HG03558 (cell line): ENCODE data around the gene CFAP52.
"Not testable (repeated sequence)": the region's sequence is repeated elsewhere in the genome, so short reads cannot be mapped to it uniquely, and the experiment has no call there.

Source experiments
- ATAC-seq: cut with Tn5 transposase; IDR thresholded peaks from one replicate; pipeline ENCODE4 v1.9.1; 2021; ENCODE audit warnings: moderate number of reproducible peaks; ENCODE audit not compliant: unreplicated experiment; ENCODE audit errors: extremely low read depth

The CFAP52 gene, protein sequence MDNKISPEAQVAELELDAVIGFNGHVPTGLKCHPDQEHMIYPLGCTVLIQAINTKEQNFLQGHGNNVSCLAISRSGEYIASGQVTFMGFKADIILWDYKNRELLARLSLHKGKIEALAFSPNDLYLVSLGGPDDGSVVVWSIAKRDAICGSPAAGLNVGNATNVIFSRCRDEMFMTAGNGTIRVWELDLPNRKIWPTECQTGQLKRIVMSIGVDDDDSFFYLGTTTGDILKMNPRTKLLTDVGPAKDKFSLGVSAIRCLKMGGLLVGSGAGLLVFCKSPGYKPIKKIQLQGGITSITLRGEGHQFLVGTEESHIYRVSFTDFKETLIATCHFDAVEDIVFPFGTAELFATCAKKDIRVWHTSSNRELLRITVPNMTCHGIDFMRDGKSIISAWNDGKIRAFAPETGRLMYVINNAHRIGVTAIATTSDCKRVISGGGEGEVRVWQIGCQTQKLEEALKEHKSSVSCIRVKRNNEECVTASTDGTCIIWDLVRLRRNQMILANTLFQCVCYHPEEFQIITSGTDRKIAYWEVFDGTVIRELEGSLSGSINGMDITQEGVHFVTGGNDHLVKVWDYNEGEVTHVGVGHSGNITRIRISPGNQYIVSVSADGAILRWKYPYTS

GRCh38 chr17:9576521-9577372, at the start of gene CFAP52:
CFAP52 (plus strand) TSS chr17:9576642; CDS start chr17:9576696, 54 bp downstream.
- ATAC-seq, result no peak

DNA sequence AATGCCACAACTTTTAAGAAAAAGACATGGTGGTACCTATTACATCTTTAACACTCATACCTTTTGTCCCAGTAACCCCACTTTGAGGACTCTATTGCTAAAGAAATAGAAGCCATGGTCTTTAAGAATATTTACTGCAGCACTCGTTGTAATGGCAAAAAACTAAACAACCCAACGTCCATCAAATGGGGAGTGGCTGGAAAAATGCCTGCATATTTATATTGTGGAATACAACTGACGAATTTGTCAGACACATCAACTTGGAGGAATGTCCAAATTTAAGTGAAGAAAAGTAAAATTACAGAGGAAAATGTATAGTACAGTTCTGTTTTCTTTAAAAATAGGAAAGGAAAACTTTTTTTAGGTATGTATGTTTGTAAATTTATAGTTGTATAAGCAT, 48.7 kb upstream of the CFAP52 start:
- ATAC-seq, result no peak

- ATAC-seq, result no peak
These were observed 47.3 kb upstream of the CFAP52 start for GRCh38 chr17:9529033-9529700.

GRCh38 chr17:9531034-9531433, 45.4 kb upstream of the CFAP52 start:
- no peak for ATAC-seq

DNA sequence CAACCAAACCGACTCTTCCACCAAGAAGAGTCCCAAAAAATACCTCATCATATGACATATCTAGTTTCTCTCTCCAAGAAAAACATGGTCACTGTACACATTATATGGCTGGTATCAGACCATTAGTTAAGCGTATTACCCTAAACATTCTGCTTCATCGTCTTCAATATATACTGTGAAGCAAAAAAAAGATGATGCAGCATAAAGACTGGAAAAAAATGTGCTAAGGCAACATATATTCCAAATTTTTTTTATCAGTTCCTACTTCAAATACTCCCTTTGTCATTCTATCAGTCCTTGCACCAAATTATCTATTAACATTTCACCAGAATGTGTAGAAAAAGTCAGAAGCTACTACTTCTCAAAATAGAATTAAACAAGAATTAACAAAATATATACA, 43.7 kb upstream of the CFAP52 start:
- no peak for ATAC-seq

DNA sequence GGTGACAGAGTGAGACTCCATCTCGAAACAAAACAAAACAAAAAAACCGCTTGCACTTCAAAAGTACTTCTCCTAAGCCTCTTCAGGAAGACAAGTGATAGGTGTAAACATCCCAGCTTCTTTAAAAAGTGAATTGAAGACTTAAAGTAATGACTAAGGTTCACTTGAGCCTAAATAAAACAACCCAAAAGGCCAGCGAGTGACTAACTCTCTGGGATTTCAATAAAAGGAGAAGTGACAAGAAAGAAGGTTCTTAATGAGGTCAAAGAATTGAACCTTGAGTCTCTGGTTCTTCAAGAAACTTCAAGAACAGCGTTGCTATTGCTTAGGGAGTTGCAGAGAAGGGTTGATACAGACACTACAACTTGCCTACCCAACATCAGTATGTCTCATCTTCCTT, 43.0 kb upstream of the CFAP52 start:
- ATAC-seq, result no peak

GRCh38 chr17:9536061-9536460, 40.4 kb upstream of the CFAP52 start:
- ATAC-seq, result no peak

DNA sequence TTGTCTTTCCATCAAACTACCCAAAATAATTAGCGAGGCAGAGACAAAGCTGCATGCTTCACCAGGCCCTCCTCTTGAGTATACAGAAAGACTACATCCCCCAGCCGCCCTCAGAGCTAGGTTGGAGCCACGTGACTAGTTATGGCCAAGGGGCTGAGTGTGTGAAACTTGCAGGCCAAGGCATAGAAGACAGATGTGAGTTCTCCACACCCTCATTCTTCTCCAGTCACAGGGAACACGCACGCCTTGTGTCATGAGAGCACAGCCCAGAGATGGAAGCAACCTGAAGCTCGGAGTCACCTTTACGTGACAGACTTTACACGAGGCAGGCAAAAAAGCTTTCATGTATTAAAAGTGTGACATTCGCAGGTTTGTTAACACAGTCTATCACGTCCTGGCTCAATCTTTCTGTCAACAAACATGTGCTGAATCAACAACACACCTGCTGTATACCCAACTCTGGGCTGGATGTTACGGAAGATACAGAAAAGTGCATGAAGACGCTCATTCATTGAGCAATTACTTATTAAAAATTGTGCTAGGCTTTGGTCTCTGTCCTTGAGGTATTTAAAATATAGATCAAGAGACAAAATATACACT, 39.2 kb upstream of the CFAP52 start:
- ATAC-seq, result no peak

DNA sequence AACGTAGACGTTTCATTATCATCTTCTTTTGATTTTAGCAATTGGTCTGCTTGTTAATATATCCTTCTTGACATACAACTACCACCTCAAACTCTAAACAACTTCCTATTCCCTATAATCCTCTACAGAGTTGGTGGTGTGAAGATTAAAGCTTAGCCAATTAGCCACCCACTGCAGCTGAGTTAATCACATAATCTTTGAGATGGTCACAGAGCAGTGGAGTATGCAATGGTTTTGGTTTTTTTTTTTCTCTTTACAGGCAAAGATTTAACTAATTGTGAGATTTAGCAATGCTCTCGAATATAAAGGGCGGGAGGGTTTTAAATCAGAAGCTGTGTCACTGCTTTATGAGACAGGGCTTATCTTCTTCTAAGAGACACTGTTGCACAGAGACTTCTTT, 37.8 kb upstream of the CFAP52 start:
- ATAC-seq, result no peak

- ATAC-seq, result no peak
These were observed 34.7 kb upstream of the CFAP52 start for GRCh38 chr17:9541718-9542117.

- ATAC-seq, result no peak
These were observed 32.2 kb upstream of the CFAP52 start for GRCh38 chr17:9544221-9544620.

GRCh38 chr17:9549215-9549614, 27.2 kb upstream of the CFAP52 start:
- ATAC-seq, result no peak

DNA sequence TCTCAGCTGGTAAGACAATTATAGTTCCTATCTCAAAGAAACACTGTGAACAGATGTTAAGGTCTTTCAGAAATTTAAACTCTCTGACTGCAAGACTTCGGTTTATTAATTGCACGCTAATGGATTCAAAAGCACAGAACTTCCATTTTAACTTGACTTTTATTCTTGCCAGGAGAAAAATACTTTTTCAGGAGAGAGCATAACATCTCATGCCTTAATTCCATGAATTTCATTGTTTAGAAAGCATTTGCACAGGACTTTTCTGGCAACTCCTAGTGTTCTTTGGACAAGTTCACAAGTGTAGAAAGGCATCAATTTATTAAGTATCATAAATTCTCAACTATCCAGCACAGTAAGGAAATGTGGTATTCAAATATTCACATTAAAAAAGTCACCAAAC, 23.3 kb upstream of the CFAP52 start:
- ATAC-seq, result no peak

DNA sequence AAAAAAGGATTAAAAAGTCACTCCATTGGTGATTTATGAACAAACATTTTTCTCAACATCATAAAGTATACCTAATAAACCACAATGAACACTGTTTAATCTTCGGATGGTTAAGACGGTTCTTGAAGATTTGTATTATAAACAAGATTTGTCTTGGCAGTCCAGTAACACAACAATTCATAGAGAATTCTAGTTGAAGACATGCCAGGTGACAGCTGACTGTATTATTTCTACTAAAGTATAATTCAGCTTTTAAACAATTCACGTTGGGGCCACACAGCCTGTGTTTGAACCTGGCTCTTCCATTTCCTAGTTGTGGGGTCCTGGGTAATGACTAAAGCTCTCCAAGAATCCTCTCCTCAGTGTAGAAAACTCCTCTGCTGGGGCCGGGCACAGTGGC, 22.8 kb upstream of the CFAP52 start:
- ATAC-seq, result no peak

DNA sequence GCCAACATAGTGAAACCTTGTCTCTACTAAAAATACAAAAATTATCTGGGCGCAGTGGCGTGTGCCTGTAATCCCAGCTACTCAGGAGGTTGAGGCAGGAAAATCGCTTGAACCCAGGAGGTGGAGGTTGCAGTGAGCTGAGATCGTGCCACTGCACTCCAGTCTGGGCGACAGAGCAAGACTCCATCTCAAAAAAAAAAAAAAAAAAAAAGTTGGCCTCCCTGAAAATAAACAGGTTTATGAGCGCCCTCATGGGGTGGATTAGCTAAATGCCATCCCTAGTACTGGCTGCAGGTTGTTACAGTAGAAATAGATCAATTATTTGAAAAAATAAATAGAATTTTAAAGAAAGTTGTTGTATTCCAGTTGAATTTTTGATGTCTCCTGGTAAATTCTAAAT, 21.7 kb upstream of the CFAP52 start:
- not testable (repeated sequence) for ATAC-seq

- no peak for ATAC-seq
These were observed 19.2 kb upstream of the CFAP52 start for GRCh38 chr17:9557161-9557755.

DNA sequence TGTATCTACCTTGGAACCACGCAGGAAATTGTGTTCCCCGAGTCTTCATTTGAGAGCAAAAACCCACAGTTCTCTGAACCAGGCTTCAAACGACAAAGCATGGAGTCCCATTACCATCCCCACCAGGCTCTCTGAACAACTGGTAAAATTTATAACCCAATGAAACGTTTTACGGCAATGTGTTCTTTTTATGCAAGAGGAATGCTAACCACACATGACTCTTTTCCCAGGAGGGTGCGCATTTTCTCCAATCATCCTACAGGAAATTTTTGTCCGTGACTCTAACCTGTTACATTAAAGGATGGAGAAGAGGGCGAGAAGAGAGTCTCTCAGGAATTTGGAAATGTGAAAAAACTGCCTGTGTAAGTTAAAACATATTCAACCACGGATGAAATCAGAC, 18.6 kb upstream of the CFAP52 start:
- no peak for ATAC-seq

DNA sequence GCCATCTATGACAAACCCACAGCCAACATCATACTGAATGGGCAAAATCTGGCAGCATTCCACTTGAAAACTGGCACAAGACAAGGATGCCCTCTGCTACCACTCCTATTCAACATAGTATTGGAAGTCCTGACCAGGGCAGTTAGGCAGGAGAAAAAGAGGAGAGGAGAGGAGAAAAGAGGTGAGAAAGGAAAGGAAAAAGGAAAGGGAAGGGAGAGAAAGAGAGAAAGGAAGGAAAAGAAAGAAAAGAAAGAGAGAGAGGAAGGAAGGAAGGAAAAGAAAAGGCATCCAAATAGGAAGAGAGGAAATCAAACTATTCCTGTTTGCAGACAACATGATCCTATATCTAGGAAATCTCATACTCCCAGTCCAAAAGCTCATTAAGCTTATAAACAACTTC, 12.3 kb upstream of the CFAP52 start:
- ATAC-seq, result no peak

DNA sequence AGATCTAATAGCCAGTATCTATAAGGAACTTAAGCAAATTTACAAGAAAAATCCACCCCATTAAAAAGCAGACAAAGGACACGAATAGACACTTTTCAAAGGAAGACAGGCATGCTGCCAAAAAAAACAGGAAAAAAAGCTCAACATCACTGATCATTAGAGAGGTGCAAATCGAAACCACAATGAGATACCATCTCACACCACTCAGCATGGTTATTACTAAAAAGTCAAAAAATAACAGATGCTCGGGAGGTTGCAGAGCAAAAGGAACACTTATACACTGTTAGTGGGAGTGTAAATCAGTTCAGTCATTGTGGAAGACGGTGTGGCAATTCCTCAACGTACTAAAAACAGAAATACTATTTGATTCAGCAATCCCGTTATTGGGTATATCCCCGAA, 10.4 kb upstream of the CFAP52 start:
- no peak for ATAC-seq

GRCh38 chr17:9566739-9567138, 9.7 kb upstream of the CFAP52 start:
- ATAC-seq, result not testable (repeated sequence)
